ENCODE results near the gene EIF2AK3.

DNA sequence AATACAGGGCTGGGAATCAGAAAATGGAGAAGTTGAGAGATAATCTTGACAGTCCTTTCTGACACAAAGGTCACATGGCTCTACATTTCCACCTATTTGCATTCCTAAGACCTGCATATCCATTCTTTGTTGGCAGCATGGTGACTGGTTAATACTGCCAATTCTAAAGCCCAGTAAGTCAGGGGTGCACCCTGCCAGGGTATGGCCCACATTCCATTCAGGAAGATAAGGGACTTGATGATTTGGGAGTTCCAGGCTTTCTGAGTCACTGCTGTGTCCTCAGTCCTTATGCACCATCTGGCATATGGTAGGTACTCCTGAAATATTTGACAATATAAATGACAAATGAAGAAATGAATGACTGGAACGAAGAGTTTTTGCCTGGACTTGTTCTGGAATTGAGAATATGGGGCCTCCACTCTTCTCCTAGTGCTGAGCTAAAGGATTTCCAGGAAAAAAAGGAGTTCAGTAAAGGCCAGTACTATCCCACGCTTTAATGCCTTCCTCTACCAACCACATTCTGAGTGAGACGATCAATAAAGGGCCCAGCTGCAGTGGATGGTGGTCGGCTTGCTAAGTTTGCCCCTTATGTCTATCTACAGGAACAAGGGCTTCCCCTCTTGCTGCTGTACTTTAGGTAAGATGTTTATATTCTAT, 31.7 kb upstream of the EIF2AK3 start:
- TF ChIP-seq CTCF (IDR thresholded peaks at IDR 0.05) (no peak), POLR2A (IDR thresholded peaks at IDR 0.05) (no peak), POLR2AphosphoS5 (IDR thresholded peaks at IDR 0.05) (no peak)
